Stomach (tissue), 19 donors: ENCODE measurements around the gene NFKB2. TPM values are rescaled to one million over a fixed set of nuclear protein-coding genes. Genes with fewer than 3 reads are reported as not detected.
A peak's percentile ranks its signal among the peaks of the same experiment; 100 is the strongest.

Source experiments
- DNase-seq, 2 donors: peaks; one replicate each; pipeline versions ENCODE4 v3.0.0 to v3.0.0-alpha.2; 2013 to 2019
- H3K27ac ChIP-seq, 5 donors: fragments of 200-600 bp in 4 of 5; sonication (generic) in 4 of 5; one replicate each; pipeline ENCODE4 v1.5.1; 2013 to 2019; ENCODE audit warnings: mild to moderate bottlenecking in 1 of 5, moderate library complexity in 1 of 5
- H3K27me3 ChIP-seq, 3 donors: fragments of 200-600 bp; sonication (generic); one replicate each; pipeline ENCODE4 v1.5.1; 2017 to 2019; ENCODE audit warnings: mixed run types in 1 of 3
- H3K36me3 ChIP-seq, 4 donors: fragments of 200-600 bp; sonication (generic); 1 replicate in 3 of 4; 2 replicates in 1 of 4; pipeline ENCODE4 v1.5.1; 2016 to 2019
- H3K4me1 ChIP-seq, 4 donors: fragments of 200-600 bp; sonication (generic); one replicate each; pipeline ENCODE4 v1.5.1; 2016 to 2019
- H3K4me3 ChIP-seq, 4 donors: fragments of 200-600 bp; sonication (generic) in 3 of 4; one replicate each; pipeline ENCODE4 v1.5.1; 2016 to 2019; ENCODE audit warnings: mild to moderate bottlenecking in 1 of 4
- H3K9me3 ChIP-seq, 4 donors: fragments of 200-600 bp; sonication (generic); one replicate each; pipeline ENCODE4 v1.5.1; 2016 to 2019
- CTCF ChIP-seq, 7 experiments: fragments of 450-650 bp in 4 of 7; fragments of 200-600 bp in 3 of 7; sonication (generic) in 3 of 7; IDR thresholded peaks; one replicate each; pipeline ENCODE4 v1.5.1; 2016 to 2019; ENCODE audit warnings: antibody characterized with exemption in 7 of 7, control low read depth in 2 of 7, mild to moderate bottlenecking in 1 of 7
- EP300 ChIP-seq: sonication (generic); formaldehyde crosslinking; IDR thresholded peaks from one replicate; pipeline ENCODE4 v1.6.1; 2017; ENCODE audit warnings: antibody characterized with exemption
- POLR2A ChIP-seq, 4 donors: fragments of 450-650 bp; IDR thresholded peaks; one replicate each; pipeline ENCODE4 v1.6.1; 2016; ENCODE audit warnings: antibody characterized with exemption in 4 of 4, control low read depth in 2 of 4, mild to moderate bottlenecking in 1 of 4, moderate library complexity in 1 of 4
- POLR2AphosphoS5 ChIP-seq, 3 donors: sonication (generic); formaldehyde crosslinking; IDR thresholded peaks; one replicate each; pipeline ENCODE4 v1.6.1; 2016; ENCODE audit warnings: antibody characterized with exemption in 3 of 3
- WGBS, 5 donors: extraction: QIAGEN DNeasy Blood & Tissue Kit in 3 of 5; methylation state at CpG; one replicate each; pipeline versions ENCODE4 v1.1.5 to v1.1.7; 2013 to 2018; 5-methylcytosine and 5-hydroxymethylcytosine counted together
- intact Hi-C: fragments of 100-400 bp; cut with DNase I; formaldehyde crosslinking; loops from one replicate; pipeline ENCODE4 v1.15.1; 2023; ENCODE audit warnings: low total_unique reads
- long read RNA-seq, 10 donors: transcript quantifications; one replicate each; lab custom pipeline, GENCODE V29; 2026
- polyA plus RNA-seq, 3 donors: library from polyadenylated mRNA; stranded (reverse); fragments of 200-250 nt; gene quantifications; one replicate each; pipeline ENCODE4 v1.2.3, GENCODE V29; 2013
- total RNA-seq, 5 donors: library from RNA; depleted of rRNA; stranded (reverse); fragments of >200 nt; gene quantifications; one replicate each; pipeline versions ENCODE4 v1.1.0 to v1.2.3, GENCODE V29; 2014 to 2016
- donor health status: healthy with polysubstance abuse.
- donor health status: Bipolar disorder and iron deficiency.
- donor health status: healthy.

NFKB2 gene
- total RNA-seq (10 to 100 TPM in 4 of 5 donors, 1 to 10 TPM in 1; 9.7 to 84.0 (median 26.7) TPM), polyA plus RNA-seq (10 to 100 TPM; 19.2 to 25.6 (median 20.0) TPM)
- long read RNA-seq, donor 1: 0 reads
- long read RNA-seq, donor 2, partial matches to known transcripts: 30 of 75 reads
- long read RNA-seq, donor 2, other reads (novel, unspliced or antisense): 45 of 75 reads
- long read RNA-seq, donor 3: 0 reads
- long read RNA-seq, donor 4: 0 reads
- long read RNA-seq, donor 5, partial matches to known transcripts: 0 of 1 reads
- long read RNA-seq, donor 5, other reads (novel, unspliced or antisense): 0 of 1 reads
- long read RNA-seq, donor 6: 0 reads
- long read RNA-seq, donor 7: 0 reads
- long read RNA-seq, donor 8: 0 reads
- long read RNA-seq, donor 9: 0 reads
- long read RNA-seq, donor 10: 0 reads

GRCh38 chr10:102395400-102396316, at the start of gene NFKB2:
TSS of gene NFKB2 (plus strand) at chr10:102395705. CDS start at chr10:102395960, 255 bp downstream.
- DNase-seq: peak; percentile 92 to 97
- no peaks in the 10 kb centered on the region for H3K27me3 ChIP-seq
- peaks cover 1 to 31% (median 28%) of the 10 kb centered on the region in 4 donors for H3K36me3 ChIP-seq
- TF ChIP-seq POLR2AphosphoS5 (IDR thresholded peaks at IDR 0.05) (peak; percentile 63 to 78 (median 77)), POLR2A (IDR thresholded peaks at IDR 0.05) (peak in 1 of 4 donors; percentile 18), CTCF (IDR thresholded peaks at IDR 0.05) (no peak), EP300 (peak; percentile 46)
- H3K4me1 ChIP-seq: peaks cover 33 to 66% (median 56%) of the 10 kb centered on the region in 4 donors
- H3K9me3 ChIP-seq: no peaks in the 10 kb centered on the region
- peak within 1 kb of the TSS; percentile 58 to 68 (median 62) for H3K4me3 ChIP-seq
- intact Hi-C loops: no loop called here
- WGBS, 5 donors: 0 to 1% (median 0%) methylated on average over 20 to 42 of the region's 42 CpGs
- peak within 1 kb of the TSS; percentile 96 to 99 (median 98) for H3K27ac ChIP-seq

GRCh38 chr10:102347236-102347828, 48.2 kb upstream of the NFKB2 start:
- Histone ChIP-seq H3K4me3 (no peak overlapping the region), H3K9me3 (no peaks in the 10 kb centered on the region), H3K27me3 (no peaks in the 10 kb centered on the region), H3K36me3 (peaks cover 22 to 82% (median 68%) of the 10 kb centered on the region in 4 donors), H3K27ac (no peak overlapping the region), H3K4me1 (peaks cover 0 to 12% (median 6%) of the 10 kb centered on the region in 4 donors)
- WGBS, 5 donors: 44 to 75% (median 55%) methylated on average over 2 of the region's 2 CpGs
- intact Hi-C loops: loop anchor here (2.0 kb wide), 1 partner anchor 119 kb away; no protein-coding TSS in a partner anchor
- DNase-seq: peak; percentile 63 to 68
- TF ChIP-seq POLR2A (IDR thresholded peaks at IDR 0.05) (no peak), CTCF (IDR thresholded peaks at IDR 0.05) (peak in 4 of 7 experiments; percentile 43 to 72 (median 55))

- Histone ChIP-seq H3K27me3 (no peaks in the 10 kb centered on the region), H3K36me3 (peaks cover 45 to 96% (median 85%) of the 10 kb centered on the region in 4 donors), H3K27ac (no peak overlapping the region), H3K4me3 (no peak overlapping the region), H3K4me1 (peaks cover 0 to 8% (median 0%) of the 10 kb centered on the region in 4 donors), H3K9me3 (no peaks in the 10 kb centered on the region)
- intact Hi-C loops: loop anchor here (5.0 kb wide), 1 partner anchor 185 kb away; no protein-coding TSS in a partner anchor
- WGBS, 5 donors: 75 to 77% (median 76%) methylated on average over 7 of the region's 7 CpGs
- TF ChIP-seq EP300 (no peak), POLR2AphosphoS5 (IDR thresholded peaks at IDR 0.05) (no peak), CTCF (IDR thresholded peaks at IDR 0.05) (peak in 5 of 7 experiments; percentile 52 to 90 (median 85))
- DNase-seq: peak; percentile 57 to 85
Measured at GRCh38 chr10:102352066-102352715, 43.3 kb upstream of the NFKB2 start.
